Measurements from ENCODE around the gene CLTC.

The CLTC gene

GRCh38 chr17:59621771-59622170 is 2.1 kb downstream of the CLTC start:
- no peak for TF ChIP-seq CTCF (IDR thresholded peaks at IDR 0.05; ENCODE audit: control insufficient read depth, insufficient read depth, low read depth, low read length, missing control alignments)
- peak overlapping the region; percentile 97 for H3K4me3 ChIP-seq (ENCODE audit: control insufficient read depth, low read depth, low read length)
- DNase-seq (ENCODE audit: low read depth): no peak

- no peak for DNase-seq (ENCODE audit: low read depth)
- no peak overlapping the region for H3K4me3 ChIP-seq (ENCODE audit: control insufficient read depth, low read depth, low read length)
- TF ChIP-seq CTCF (IDR thresholded peaks at IDR 0.05; ENCODE audit: control insufficient read depth, insufficient read depth, low read depth, low read length, missing control alignments): no peak
Observed at GRCh38 chr17:59623151-59623550, 3.5 kb downstream of the CLTC start.

GRCh38 chr17:59626756-59627155 is 7.1 kb downstream of the CLTC start:
- DNase-seq (ENCODE audit: low read depth): no peak
- no peak overlapping the region for H3K4me3 ChIP-seq (ENCODE audit: control insufficient read depth, low read depth, low read length)
- TF ChIP-seq CTCF (IDR thresholded peaks at IDR 0.05; ENCODE audit: control insufficient read depth, insufficient read depth, low read depth, low read length, missing control alignments): no peak

DNA sequence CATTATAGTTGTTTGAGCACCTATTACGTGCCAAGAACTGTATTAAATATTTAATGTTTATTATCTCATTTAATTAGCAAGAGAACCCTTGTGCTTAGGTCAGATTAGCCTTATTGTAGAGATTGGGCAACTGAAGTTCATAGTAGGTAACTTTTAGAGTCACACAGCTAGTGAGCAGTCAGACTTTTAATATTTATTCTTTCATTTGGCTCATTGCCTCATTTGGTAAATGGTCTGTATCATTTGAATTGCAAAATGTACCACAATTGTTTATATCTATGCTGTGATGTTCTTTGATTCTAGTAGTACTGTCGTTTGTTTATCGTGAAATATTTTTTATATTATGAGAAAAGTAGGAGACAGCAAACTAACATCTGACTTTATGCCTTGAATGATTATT is 7.6 kb downstream of the CLTC start:
- no peak overlapping the region for H3K4me3 ChIP-seq (ENCODE audit: control insufficient read depth, low read depth, low read length)
- TF ChIP-seq CTCF (IDR thresholded peaks at IDR 0.05; ENCODE audit: control insufficient read depth, insufficient read depth, low read depth, low read length, missing control alignments): no peak
- DNase-seq (ENCODE audit: low read depth): no peak

DNA sequence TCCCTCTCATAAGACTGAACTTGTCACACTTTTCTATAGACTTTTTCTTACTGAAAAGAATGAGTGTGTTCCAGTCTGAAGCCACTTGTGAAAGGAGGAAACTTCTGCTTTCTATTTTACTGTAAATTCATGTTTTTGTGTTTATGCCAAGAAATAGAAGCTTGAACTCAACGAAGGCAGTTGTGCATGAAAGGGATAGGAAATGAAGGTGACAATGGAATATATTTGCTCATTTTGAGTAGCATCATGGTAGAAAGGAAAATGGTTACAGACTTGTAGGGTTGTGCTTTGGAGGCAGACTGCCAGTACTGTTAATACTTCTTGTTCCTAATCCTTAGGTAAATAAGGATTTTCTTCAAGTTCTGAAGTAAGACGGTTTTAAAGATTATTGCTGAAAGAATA is 8.1 kb downstream of the CLTC start:
- no peak for DNase-seq (ENCODE audit: low read depth)

DNA sequence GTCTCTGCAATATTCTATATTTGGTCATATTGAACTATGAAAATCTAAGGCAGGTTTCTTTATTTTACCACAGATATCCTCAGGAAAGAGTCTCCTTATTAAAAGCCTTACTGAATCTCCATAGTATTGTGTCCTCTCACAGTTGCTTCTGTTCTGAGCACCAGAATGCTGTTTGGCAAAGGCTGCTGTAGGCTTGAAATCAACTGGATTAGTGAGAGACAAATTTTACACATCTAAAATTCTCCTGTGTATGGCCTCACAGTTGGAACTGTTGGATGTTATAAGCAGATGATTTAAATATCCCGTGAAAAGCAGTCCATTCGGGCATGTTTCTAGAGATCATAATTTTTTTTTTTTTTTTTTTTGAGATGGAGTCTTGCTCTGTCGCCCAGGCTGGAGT is 9.5 kb downstream of the CLTC start:
- no peak overlapping the region for H3K4me3 ChIP-seq (ENCODE audit: control insufficient read depth, low read depth, low read length)
- DNase-seq (ENCODE audit: low read depth): no peak
- TF ChIP-seq CTCF (IDR thresholded peaks at IDR 0.05; ENCODE audit: control insufficient read depth, insufficient read depth, low read depth, low read length, missing control alignments): no peak

More for the DNA sequence above, 8.1 kb downstream of the CLTC start:
- TF ChIP-seq CTCF (IDR thresholded peaks at IDR 0.05; ENCODE audit: control insufficient read depth, insufficient read depth, low read depth, low read length, missing control alignments): no peak
- no peak overlapping the region for H3K4me3 ChIP-seq (ENCODE audit: control insufficient read depth, low read depth, low read length)

DNA sequence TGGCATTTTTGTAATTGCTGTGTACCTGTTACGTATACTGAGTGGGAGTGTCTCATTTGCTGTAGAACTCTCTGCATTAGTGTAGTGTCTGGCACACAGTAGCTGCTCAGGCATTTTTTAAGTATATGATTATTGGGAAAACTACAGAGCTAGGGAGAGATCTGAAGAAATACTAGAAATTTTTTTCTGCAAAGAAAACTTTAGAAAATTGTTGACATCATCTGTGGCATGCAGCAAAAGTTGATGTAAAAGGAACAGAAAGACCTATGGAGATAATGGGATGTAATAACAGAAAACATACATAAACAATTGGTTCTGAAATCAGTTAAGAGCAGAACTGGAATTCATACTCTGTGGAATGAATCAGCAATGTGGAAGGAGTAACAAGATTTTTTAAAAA is 11.6 kb downstream of the CLTC start:
- no peak for TF ChIP-seq CTCF (IDR thresholded peaks at IDR 0.05; ENCODE audit: control insufficient read depth, insufficient read depth, low read depth, low read length, missing control alignments)
- DNase-seq (ENCODE audit: low read depth): no peak
- H3K4me3 ChIP-seq (ENCODE audit: control insufficient read depth, low read depth, low read length): no peak overlapping the region
